Measurements from ENCODE around the gene APH1A.

Gene APH1A

GRCh38 chr1:150269451-150269850 lies 635 bp upstream of the APH1A start:
- no peak for TF ChIP-seq CTCF (IDR thresholded peaks at IDR 0.05; ENCODE audit: extremely low read depth, insufficient read depth, missing control alignments)
- in situ Hi-C loops (cut with MboI; ENCODE audit: low pct_unique_long_range_greater_than_20kb, low sequenced_read_pairs, unreplicated experiment), result loop anchor here (25.0 kb wide), 1 partner anchor 268 kb away; the partner anchor contains the start of gene ADAMTSL4
- no peak for DNase-seq (ENCODE audit: low spot score)

- no peak for TF ChIP-seq CTCF (IDR thresholded peaks at IDR 0.05; ENCODE audit: extremely low read depth, insufficient read depth, missing control alignments)
- peak; percentile 45 for DNase-seq (ENCODE audit: low spot score)
- in situ Hi-C loops (cut with MboI; ENCODE audit: low pct_unique_long_range_greater_than_20kb, low sequenced_read_pairs, unreplicated experiment), result loop anchor here (25.0 kb wide), 1 partner anchor 269 kb away; the partner anchor contains the start of gene ADAMTSL4
These were observed 494 bp downstream of the APH1A start for GRCh38 chr1:150268340-150268704.

- TF ChIP-seq CTCF (IDR thresholded peaks at IDR 0.05; ENCODE audit: extremely low read depth, insufficient read depth, missing control alignments), result no peak
- DNase-seq (ENCODE audit: low spot score), result no peak
These were observed 920 bp downstream of the APH1A start for GRCh38 chr1:150267896-150268295.

GRCh38 chr1:150263549-150263948 lies 5.3 kb downstream of the APH1A start:
- no peak for DNase-seq (ENCODE audit: low spot score)
- TF ChIP-seq CTCF (IDR thresholded peaks at IDR 0.05; ENCODE audit: extremely low read depth, insufficient read depth, missing control alignments), result no peak
- in situ Hi-C loops (cut with MboI; ENCODE audit: low pct_unique_long_range_greater_than_20kb, low sequenced_read_pairs, unreplicated experiment), result loop anchor here (25.0 kb wide), 1 partner anchor 274 kb away; the partner anchor contains the start of gene ADAMTSL4

More at GRCh38 chr1:150267896-150268295, 920 bp downstream of the APH1A start:
- in situ Hi-C loops (cut with MboI; ENCODE audit: low pct_unique_long_range_greater_than_20kb, low sequenced_read_pairs, unreplicated experiment), result loop anchor here (25.0 kb wide), 1 partner anchor 269 kb away; the partner anchor contains the start of gene ADAMTSL4

GRCh38 chr1:150262388-150263320 lies 6.2 kb downstream of the APH1A start:
- no peak for TF ChIP-seq CTCF (IDR thresholded peaks at IDR 0.05; ENCODE audit: extremely low read depth, insufficient read depth, missing control alignments)
- no peak for DNase-seq (ENCODE audit: low spot score)
- in situ Hi-C loops (cut with MboI; ENCODE audit: low pct_unique_long_range_greater_than_20kb, low sequenced_read_pairs, unreplicated experiment), result loop anchor here (25.0 kb wide), 1 partner anchor 275 kb away; the partner anchor contains the start of gene ADAMTSL4

- no peak for DNase-seq (ENCODE audit: low spot score)
- no peak for TF ChIP-seq CTCF (IDR thresholded peaks at IDR 0.05; ENCODE audit: extremely low read depth, insufficient read depth, missing control alignments)
- in situ Hi-C loops (cut with MboI; ENCODE audit: low pct_unique_long_range_greater_than_20kb, low sequenced_read_pairs, unreplicated experiment), result loop anchor here (25.0 kb wide), 1 partner anchor 276 kb away; the partner anchor contains the start of gene ADAMTSL4
These were observed 7.4 kb downstream of the APH1A start for GRCh38 chr1:150261367-150261766.

All from GM13977 (cell line).